HL-60 (cell line): ENCODE measurements around the gene LRRC72.

Experiments used
- CTCF ChIP-seq: IDR thresholded peaks from one replicate; pipeline ENCODE4 v1.5.1; 2011; ENCODE audit warnings: low read length, control low read depth, inconsistent platforms; ENCODE audit not compliant: insufficient read depth
- GABPA ChIP-seq: IDR thresholded peaks from 2 replicates; pipeline ENCODE4 v1.6.1; 2012; ENCODE audit warnings: low read depth
- POLR2AphosphoS5 ChIP-seq: IDR thresholded peaks from 2 replicates; pipeline ENCODE4 v1.6.1; 2012; ENCODE audit warnings: low read depth

- TF ChIP-seq CTCF (no peak), POLR2AphosphoS5 (no peak), GABPA (no peak)
Measured at GRCh38 chr7:16494551-16494950, 32.1 kb upstream of the LRRC72 start.
